ENCODE results near the gene SERGEF.

SERGEF gene

DNA sequence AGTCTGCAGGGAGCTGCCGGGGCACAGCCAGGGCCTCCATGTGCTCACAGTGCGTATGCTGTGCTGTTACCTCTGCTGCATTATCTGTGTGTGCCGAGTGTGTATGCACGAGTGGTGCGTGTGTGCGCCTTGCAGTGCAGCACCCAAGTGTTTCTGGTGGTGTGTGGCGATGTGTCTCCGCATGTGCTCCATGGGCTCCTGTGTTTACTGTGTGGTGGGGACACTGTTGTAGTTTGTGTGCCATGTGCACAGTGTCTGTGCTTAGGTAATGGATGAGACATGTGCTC lies 246.8 kb downstream of the SERGEF start:
- H3K9me3 ChIP-seq (ENCODE audit: control insufficient read depth, low read length): no peaks in the 10 kb centered on the region
- no peaks in the 10 kb centered on the region for H3K36me3 ChIP-seq (ENCODE audit: control insufficient read depth, insufficient read depth, low read length, severe bottlenecking)
- no peak for DNase-seq (ENCODE audit: low read depth)
- H3K4me1 ChIP-seq (ENCODE audit: control insufficient read depth, insufficient read depth, low read length): no peaks in the 10 kb centered on the region
- H3K27me3 ChIP-seq (replicated peaks; ENCODE audit: control insufficient read depth, insufficient read depth, low read length): peaks cover 30% of the 10 kb centered on the region
- H3K9ac ChIP-seq (ENCODE audit: low read length): no peak overlapping the region
- no peak overlapping the region for H3K4me3 ChIP-seq (ENCODE audit: low read length)

DNA sequence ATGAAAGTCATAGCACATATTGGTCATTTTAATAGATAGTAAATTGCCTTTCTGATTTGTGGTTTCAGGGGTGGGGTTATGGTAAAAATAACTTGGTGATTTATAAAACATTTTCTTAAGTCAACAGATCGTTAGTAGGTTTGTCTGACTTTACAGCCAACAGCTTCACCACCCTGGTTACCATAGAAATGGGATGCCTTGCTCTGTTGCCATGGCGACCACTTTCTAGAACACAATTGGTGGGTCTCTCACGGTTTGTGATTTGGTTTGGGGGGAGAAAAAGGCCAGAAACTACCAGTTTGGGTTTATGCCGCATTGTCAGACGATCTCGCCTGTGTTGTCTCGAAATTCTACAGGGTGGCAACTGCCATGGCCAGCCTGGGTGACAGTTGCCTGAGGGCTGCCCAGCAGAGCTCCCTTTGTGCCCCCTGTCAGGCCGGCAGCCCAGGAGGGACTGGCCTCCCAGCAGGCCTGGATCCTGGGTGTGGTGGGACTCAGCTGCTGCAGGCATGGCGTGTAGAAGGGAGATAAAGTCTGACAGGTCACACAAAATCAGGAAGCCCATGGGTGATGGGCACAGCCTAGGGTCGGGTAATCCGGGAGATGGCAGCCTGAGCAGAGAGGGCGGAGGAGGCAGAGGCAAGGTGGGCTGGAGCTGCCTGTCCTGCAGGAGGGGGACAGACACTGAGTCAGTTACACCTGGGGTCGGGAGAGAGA lies 247.3 kb downstream of the SERGEF start:
- H3K36me3 ChIP-seq (ENCODE audit: control insufficient read depth, insufficient read depth, low read length, severe bottlenecking): no peaks in the 10 kb centered on the region
- peaks cover 30% of the 10 kb centered on the region for H3K27me3 ChIP-seq (replicated peaks; ENCODE audit: control insufficient read depth, insufficient read depth, low read length)
- no peaks in the 10 kb centered on the region for H3K9me3 ChIP-seq (ENCODE audit: control insufficient read depth, low read length)
- H3K9ac ChIP-seq (ENCODE audit: low read length): no peak overlapping the region
- H3K4me3 ChIP-seq (ENCODE audit: low read length): no peak overlapping the region
- no peaks in the 10 kb centered on the region for H3K4me1 ChIP-seq (ENCODE audit: control insufficient read depth, insufficient read depth, low read length)
- no peak for DNase-seq (ENCODE audit: low read depth)

GRCh38 chr11:17764446-17765218 lies 248.2 kb downstream of the SERGEF start:
- Histone ChIP-seq H3K4me3 (ENCODE audit: low read length) (no peak overlapping the region), H3K36me3 (ENCODE audit: control insufficient read depth, insufficient read depth, low read length, severe bottlenecking) (no peaks in the 10 kb centered on the region), H3K4me1 (ENCODE audit: control insufficient read depth, insufficient read depth, low read length) (no peaks in the 10 kb centered on the region), H3K9ac (ENCODE audit: low read length) (no peak overlapping the region), H3K27me3 (replicated peaks; ENCODE audit: control insufficient read depth, insufficient read depth, low read length) (peaks cover 26% of the 10 kb centered on the region), H3K9me3 (ENCODE audit: control insufficient read depth, low read length) (no peaks in the 10 kb centered on the region)
- no peak for DNase-seq (ENCODE audit: low read depth)

DNA sequence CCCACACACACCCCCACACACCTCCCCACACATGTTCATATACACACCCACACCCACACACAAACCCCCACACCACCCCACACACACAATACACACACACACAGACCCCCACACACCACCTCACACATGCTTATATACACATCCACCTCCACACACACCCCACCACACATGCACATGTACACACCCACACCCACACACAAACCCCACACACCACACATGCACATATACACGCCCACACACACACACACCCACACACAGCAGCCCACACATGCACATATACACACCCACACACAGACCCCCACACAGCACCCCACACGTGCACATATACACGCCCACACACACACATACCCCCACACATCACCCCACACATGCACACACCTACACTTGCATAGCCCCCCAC lies 249.1 kb downstream of the SERGEF start:
- no peak overlapping the region for H3K9ac ChIP-seq (ENCODE audit: low read length)
- peaks cover 26% of the 10 kb centered on the region for H3K27me3 ChIP-seq (replicated peaks; ENCODE audit: control insufficient read depth, insufficient read depth, low read length)
- DNase-seq (ENCODE audit: low read depth): no peak
- no peaks in the 10 kb centered on the region for H3K4me1 ChIP-seq (ENCODE audit: control insufficient read depth, insufficient read depth, low read length)
- H3K4me3 ChIP-seq (ENCODE audit: low read length): no peak overlapping the region
- no peaks in the 10 kb centered on the region for H3K36me3 ChIP-seq (ENCODE audit: control insufficient read depth, insufficient read depth, low read length, severe bottlenecking)
- H3K9me3 ChIP-seq (ENCODE audit: control insufficient read depth, low read length): peaks cover 4% of the 10 kb centered on the region

GRCh38 chr11:17763244-17763643 lies 249.6 kb downstream of the SERGEF start:
- H3K4me1 ChIP-seq (ENCODE audit: control insufficient read depth, insufficient read depth, low read length): no peaks in the 10 kb centered on the region
- DNase-seq (ENCODE audit: low read depth): no peak
- peaks cover 9% of the 10 kb centered on the region for H3K9me3 ChIP-seq (ENCODE audit: control insufficient read depth, low read length)
- no peaks in the 10 kb centered on the region for H3K36me3 ChIP-seq (ENCODE audit: control insufficient read depth, insufficient read depth, low read length, severe bottlenecking)
- H3K9ac ChIP-seq (ENCODE audit: low read length): no peak overlapping the region
- peaks cover 26% of the 10 kb centered on the region for H3K27me3 ChIP-seq (replicated peaks; ENCODE audit: control insufficient read depth, insufficient read depth, low read length)
- no peak overlapping the region for H3K4me3 ChIP-seq (ENCODE audit: low read length)

DNA sequence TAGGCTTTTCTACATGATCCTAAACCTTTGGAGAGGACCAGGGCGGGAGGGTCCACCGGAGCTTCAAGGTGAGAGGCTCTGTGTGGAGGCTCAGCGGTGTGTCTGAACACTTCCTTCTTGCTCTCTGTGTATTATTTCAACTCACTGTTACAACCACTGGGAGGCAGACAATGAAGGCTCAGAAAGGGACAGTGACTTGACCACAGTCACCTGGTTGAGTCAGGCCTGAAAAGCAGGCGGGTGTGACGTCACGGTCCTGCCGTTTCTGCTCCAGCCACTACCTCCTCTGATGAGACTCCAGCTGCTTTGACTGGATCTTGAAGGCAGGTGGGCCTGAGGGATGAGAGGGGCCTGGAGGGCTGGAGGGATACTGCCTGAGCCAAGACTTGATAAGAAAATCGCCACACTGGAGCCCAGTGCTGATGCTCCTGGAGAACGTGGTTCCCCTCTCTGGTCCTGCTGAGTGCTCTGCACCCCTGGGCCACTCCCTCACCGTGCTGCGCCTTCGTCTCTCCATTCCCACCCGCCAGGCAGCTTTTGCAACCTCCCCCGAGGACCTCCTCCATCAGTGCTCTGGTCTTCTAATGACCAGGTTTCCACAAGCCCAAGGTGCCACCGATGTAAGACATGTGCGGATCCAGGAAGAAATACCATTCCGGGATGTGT lies 250.4 kb downstream of the SERGEF start:
- Histone ChIP-seq H3K27me3 (replicated peaks; ENCODE audit: control insufficient read depth, insufficient read depth, low read length) (peaks cover 26% of the 10 kb centered on the region), H3K9ac (ENCODE audit: low read length) (no peak overlapping the region), H3K36me3 (ENCODE audit: control insufficient read depth, insufficient read depth, low read length, severe bottlenecking) (no peaks in the 10 kb centered on the region), H3K4me1 (ENCODE audit: control insufficient read depth, insufficient read depth, low read length) (no peaks in the 10 kb centered on the region), H3K9me3 (ENCODE audit: control insufficient read depth, low read length) (peaks cover 13% of the 10 kb centered on the region), H3K4me3 (ENCODE audit: low read length) (no peak overlapping the region)
- no peak for DNase-seq (ENCODE audit: low read depth)

DNA sequence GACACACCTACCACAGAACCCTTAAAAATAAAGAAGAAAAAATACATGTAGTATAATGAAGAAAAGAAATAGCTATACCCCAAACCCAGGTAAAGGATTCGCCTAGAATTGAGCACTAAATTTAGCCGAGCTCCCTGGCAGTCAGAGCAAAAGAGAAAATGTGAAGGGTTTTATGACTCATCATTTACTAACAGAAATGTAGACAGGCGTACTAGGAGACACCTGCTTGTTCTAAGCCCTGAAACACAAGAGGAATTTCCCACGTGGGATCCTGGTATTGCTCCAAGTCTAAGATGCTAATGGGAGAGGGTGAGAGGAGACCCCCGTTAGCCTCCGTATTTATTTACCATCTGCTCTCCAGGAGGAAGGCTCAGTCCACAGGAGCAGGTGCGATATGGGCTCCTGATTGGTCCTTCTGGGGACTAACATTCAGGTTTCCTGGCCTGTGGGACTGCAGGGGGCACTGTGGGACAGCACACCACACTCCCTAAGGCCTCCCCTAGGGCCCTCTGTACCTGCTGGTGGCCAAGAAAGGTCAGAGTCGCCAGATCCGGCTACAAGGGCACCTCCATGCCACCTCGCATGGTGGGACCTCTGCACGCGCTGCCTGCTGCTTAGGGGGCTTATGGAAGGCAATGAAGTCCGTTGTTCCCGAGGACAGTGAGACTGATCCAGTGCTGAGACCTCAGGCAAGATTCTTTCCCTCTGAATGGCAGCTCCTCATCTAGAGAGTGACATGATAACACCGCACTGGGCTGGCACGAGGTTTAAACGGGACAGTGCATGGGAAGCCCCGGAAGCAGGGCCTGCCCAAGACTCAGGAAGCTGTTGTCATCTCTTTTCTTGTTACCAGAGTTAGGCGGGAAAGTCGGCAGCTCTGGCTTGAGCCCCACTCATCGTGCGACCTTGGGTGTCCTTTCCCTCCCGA lies 252.5 kb downstream of the SERGEF start:
- no peak overlapping the region for H3K4me3 ChIP-seq (ENCODE audit: low read length)
- peaks cover 13% of the 10 kb centered on the region for H3K9me3 ChIP-seq (ENCODE audit: control insufficient read depth, low read length)
- peak; percentile 40 for DNase-seq (ENCODE audit: low read depth)
- peaks cover 37% of the 10 kb centered on the region for H3K27me3 ChIP-seq (replicated peaks; ENCODE audit: control insufficient read depth, insufficient read depth, low read length)
- H3K36me3 ChIP-seq (ENCODE audit: control insufficient read depth, insufficient read depth, low read length, severe bottlenecking): no peaks in the 10 kb centered on the region
- H3K4me1 ChIP-seq (ENCODE audit: control insufficient read depth, insufficient read depth, low read length): no peaks in the 10 kb centered on the region
- H3K9ac ChIP-seq (ENCODE audit: low read length): no peak overlapping the region

- Histone ChIP-seq H3K9ac (ENCODE audit: low read length) (no peak overlapping the region), H3K4me3 (ENCODE audit: low read length) (no peak overlapping the region), H3K27me3 (replicated peaks; ENCODE audit: control insufficient read depth, insufficient read depth, low read length) (peaks cover 53% of the 10 kb centered on the region), H3K9me3 (ENCODE audit: control insufficient read depth, low read length) (peaks cover 13% of the 10 kb centered on the region), H3K36me3 (ENCODE audit: control insufficient read depth, insufficient read depth, low read length, severe bottlenecking) (no peaks in the 10 kb centered on the region), H3K4me1 (ENCODE audit: control insufficient read depth, insufficient read depth, low read length) (no peaks in the 10 kb centered on the region)
- DNase-seq (ENCODE audit: low read depth): no peak
These were observed 257.0 kb downstream of the SERGEF start for GRCh38 chr11:17755891-17756290.

- H3K9ac ChIP-seq (ENCODE audit: low read length): no peak overlapping the region
- H3K9me3 ChIP-seq (ENCODE audit: control insufficient read depth, low read length): peaks cover 7% of the 10 kb centered on the region
- peaks cover 72% of the 10 kb centered on the region for H3K27me3 ChIP-seq (replicated peaks; ENCODE audit: control insufficient read depth, insufficient read depth, low read length)
- no peak overlapping the region for H3K4me3 ChIP-seq (ENCODE audit: low read length)
- no peaks in the 10 kb centered on the region for H3K36me3 ChIP-seq (ENCODE audit: control insufficient read depth, insufficient read depth, low read length, severe bottlenecking)
- H3K4me1 ChIP-seq (ENCODE audit: control insufficient read depth, insufficient read depth, low read length): peaks cover 9% of the 10 kb centered on the region
- DNase-seq (ENCODE audit: low read depth): no peak
These were observed 259.2 kb downstream of the SERGEF start for GRCh38 chr11:17753641-17754040.

- Histone ChIP-seq H3K27me3 (replicated peaks; ENCODE audit: control insufficient read depth, insufficient read depth, low read length) (peaks cover 74% of the 10 kb centered on the region), H3K4me3 (ENCODE audit: low read length) (no peak overlapping the region), H3K9ac (ENCODE audit: low read length) (no peak overlapping the region), H3K9me3 (ENCODE audit: control insufficient read depth, low read length) (peaks cover 3% of the 10 kb centered on the region), H3K36me3 (ENCODE audit: control insufficient read depth, insufficient read depth, low read length, severe bottlenecking) (no peaks in the 10 kb centered on the region), H3K4me1 (ENCODE audit: control insufficient read depth, insufficient read depth, low read length) (peaks cover 9% of the 10 kb centered on the region)
- DNase-seq (ENCODE audit: low read depth): no peak
These were observed 259.7 kb downstream of the SERGEF start for GRCh38 chr11:17753153-17753552.

DNA sequence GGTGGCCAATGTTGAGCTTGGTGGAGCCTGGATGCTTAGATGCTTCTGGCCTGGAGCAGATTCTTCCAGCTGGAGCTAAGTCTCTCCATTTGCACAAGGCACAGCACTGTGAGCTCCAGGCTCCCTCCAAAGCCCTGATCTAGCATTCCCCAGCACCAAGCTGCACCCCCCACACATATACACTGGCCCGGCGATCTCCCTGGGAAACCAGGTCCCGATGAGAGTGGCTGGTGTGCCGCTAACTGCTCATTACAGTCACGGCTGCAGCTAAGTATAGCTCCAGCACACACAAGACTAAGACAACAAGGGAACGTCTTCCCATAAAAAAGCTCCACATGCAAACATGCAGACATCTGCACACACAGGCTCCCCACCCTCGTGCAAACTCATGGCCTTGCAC lies 260.7 kb downstream of the SERGEF start:
- Histone ChIP-seq H3K4me3 (ENCODE audit: low read length) (no peak overlapping the region), H3K4me1 (ENCODE audit: control insufficient read depth, insufficient read depth, low read length) (peaks cover 9% of the 10 kb centered on the region), H3K27me3 (replicated peaks; ENCODE audit: control insufficient read depth, insufficient read depth, low read length) (peaks cover 82% of the 10 kb centered on the region), H3K9me3 (ENCODE audit: control insufficient read depth, low read length) (no peaks in the 10 kb centered on the region), H3K9ac (ENCODE audit: low read length) (no peak overlapping the region), H3K36me3 (ENCODE audit: control insufficient read depth, insufficient read depth, low read length, severe bottlenecking) (no peaks in the 10 kb centered on the region)
- DNase-seq (ENCODE audit: low read depth): no peak

Measured in adipocyte (in vitro differentiated cells).